Pulmonary artery endothelial cell (primary cell): ENCODE results near the gene GALNTL6. TPM values are rescaled to one million over a fixed set of nuclear protein-coding genes. Genes with fewer than 3 reads are reported as not detected.
"Not testable (repeated sequence)": the region's sequence is repeated elsewhere in the genome, so short reads cannot be mapped to it uniquely, and the experiment has no call there.

Experiments
- DNase-seq: peaks from one replicate; pipeline ENCODE4 v3.0.0-alpha.2; 2011; ENCODE audit warnings: low read depth, low spot score
- total RNA-seq: library from RNA; depleted of rRNA; stranded (reverse); fragments of >200 nt; gene quantifications from 2 replicates; pipeline ENCODE4 v1.2.3, GENCODE V29; 2014

Gene GALNTL6
- total RNA-seq, 1 donor from 2014 or later: not detected

DNA sequence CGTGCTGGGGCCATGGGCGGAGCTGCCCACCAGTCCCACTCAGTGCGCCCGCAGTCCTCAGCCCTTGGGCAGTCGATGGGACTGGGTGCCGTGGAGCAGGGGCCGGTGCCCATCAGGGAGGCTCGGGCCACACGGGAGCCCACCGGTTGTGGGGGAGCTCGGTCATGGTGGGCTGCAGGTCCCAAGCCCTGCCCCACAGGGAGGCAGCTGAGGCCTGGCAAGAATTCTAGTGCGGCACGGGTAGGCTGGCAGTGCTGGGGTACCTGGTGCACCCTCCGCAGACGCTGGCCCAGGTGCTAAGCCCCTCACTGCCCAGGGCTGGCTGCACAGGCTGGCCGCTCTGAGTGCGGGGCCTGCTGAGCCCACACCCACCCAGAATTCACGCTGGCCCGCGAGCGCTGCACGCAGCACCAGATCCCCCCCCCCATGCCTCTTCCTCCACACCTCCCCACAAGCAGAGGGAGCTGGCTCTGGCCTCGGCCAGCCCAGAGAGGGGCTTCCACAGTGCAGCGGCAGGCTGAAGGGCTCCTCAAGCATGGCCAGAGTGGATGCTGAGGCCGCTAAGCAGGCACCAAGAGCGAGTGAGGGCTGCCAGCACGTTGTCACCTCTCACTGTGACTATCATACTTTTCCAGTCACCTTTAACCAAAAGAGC, 564.4 kb downstream of the GALNTL6 start:
- DNase-seq: no peak

DNA sequence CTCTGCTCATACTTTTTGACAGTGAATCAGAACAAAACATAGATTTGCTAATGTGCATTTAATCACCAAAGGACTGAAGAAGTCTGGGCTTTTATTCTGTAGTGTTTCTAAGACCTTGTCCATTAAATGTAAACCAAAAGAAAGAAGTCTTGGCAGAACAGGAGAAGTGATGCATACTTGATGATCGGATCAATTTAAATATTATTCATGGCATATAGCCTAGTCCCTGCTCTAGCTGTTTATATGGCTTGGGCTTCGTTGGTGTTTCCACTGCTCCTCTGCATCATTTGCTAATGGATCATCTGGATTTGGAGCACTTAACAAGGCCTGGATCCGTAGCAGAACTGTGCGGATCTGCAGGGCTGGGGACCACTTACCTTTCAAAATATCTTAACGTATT, 566.6 kb downstream of the GALNTL6 start:
- no peak for DNase-seq

DNA sequence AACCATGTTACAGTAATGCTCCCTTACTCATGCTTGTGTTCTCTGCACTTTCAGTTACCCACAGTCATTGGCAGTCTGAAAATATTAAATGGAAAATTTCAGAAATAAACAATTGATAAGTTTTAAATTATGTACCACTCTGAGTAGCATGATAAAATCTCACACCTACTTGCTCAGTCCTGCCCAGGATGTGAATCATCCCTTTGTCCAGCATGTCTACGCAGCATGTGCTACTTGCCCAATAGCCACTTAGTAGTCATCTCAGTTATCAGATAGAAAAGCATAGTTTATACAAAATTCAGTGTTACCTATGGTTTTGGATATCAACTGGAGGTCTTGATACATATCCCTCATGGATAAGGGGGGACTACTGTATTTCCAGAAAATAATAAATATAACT, 577.1 kb downstream of the GALNTL6 start:
- DNase-seq: no peak

DNA sequence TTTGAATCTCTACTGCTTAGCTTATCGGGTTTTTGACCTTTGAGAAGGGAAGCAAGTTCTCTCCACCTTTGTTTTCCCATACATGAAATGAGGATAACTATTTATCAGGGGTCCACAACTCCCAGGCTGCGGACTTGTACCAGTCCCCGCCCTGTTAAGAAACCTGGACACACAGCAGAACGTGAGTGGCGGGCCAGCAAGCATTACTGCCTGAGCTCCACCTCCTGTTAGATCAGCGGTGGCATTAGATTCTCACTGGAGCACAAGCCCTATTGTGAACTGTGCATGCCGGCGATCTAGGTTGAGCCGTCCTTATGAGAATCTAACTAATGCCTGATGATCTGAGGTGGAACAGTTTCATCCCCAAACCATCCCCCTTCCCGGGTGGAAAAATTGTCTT, 579.5 kb downstream of the GALNTL6 start:
- DNase-seq: no peak

DNA sequence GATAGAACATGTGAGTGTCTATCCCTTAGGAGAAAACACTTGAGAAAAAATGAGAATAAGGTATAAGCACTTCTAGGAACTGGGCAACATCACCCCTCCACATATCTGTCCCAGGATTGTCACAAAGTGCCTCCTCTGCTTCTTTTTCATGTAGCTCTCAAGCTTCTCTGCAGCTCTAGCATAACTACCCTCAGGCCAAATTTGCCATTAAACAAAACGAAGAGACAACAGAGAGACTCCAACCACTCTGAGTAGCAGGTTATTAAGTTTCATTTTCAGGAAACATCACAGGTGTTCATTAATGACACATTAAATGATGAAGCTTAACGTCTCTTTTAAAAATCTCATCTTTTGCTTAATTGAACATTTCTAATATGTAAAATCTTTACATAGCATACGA, 580.0 kb downstream of the GALNTL6 start:
- DNase-seq: no peak

DNA sequence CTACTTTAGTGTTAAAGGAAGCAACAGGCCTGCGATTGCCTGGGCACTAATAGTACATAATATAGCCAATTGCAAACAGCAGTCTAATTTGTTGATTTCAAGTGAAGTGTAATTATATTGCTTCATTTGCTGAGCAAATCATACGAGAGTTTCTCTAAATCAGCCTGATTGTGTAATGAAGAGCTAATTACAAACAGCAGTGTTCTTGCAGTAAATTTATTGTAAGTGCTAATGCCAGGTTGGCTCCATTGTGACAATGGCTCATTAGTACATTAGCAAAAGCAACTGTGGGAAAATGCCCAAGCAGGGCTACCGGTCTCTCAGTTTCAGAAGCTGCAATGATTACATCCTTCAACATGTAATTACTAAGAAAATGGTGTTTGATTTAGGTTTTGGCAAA, 591.5 kb downstream of the GALNTL6 start:
- DNase-seq: no peak

DNA sequence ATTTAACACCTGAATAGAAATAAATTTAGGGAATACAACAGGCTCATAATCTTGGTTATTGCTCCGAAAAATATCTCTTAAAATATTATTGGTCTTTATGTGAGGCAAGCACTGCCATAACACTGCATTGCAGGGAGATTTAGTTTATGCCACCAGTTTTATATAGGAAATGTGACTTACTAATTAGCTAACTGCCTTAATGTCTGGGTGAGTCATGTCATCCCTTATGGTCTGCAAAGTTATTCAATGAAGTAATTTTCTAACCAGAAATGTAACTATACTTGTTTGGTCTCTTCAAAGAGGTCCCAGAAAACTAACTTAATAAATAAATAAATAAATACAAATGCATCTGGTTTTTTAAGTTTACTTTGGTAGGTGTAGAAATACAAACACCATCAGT, 597.2 kb downstream of the GALNTL6 start:
- DNase-seq: no peak

DNA sequence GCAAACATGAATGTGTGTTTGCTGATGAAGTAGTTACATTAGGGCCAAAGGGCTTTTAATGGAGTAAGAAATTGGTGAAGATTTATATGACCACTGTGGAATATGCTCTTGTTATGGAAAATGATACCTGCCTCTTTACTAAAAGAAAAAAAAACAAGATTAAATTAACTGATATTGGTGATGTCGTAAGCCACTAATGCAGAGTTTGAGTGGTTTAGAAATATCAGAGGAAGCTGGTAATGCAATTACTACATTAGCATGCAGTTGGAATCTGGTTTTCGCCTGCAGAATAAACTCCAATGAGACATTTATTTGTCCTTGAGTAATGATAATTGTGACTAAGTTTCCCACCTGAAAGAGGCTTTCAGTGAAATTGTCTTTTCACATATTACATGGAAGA, 597.9 kb downstream of the GALNTL6 start:
- no peak for DNase-seq

DNA sequence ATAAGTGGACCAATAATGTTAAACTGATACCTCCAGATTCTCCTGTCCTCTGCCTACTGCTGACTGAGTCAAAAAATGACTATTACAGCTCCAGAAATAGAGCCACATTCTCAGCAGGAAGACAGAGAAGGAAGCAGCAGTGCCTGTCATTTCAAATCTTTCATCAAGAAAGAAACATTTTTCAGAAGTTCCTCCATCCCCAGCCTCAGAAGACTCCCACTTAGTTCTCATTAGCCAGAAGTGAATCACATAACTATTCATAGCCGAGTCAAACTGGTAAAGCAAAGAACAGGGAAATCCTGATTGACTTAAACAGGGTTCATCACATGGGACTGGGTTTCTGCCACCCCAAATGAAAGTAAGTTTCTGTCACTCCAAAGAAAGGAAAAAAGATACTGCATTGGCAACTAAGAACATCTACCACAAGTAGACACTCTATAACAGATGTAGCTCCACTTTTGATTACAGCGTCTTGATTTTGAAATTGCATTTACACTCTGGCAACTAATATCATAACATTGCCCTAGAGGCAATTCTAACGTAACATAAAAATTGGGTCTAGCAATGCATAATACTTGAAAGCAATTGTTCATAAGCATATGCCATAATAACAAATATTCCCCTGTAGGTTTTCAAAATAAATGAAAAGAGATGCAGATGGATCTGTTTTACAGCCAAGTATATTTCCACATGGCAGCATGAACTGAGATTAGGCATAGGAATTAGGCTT, 599.8 kb downstream of the GALNTL6 start:
- no peak for DNase-seq

DNA sequence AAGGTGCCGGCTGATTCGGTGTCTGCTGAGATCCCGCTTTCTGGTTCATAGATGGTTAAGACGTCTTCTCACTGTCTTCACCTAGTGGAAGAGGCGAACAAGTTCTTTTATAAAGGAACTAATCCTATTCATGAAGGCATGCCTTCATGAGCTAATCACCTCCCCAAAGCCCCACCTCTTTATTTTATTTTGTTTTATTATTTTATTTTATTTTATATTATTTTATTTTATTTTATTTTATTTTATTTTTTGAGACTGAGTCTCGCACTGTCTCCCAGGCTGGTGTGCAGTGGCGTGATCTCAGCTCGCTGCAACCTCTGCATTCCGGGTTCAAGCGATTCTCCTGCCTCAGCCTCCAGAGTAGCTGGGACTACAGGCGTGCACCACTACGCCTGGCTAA, 615.8 kb downstream of the GALNTL6 start:
- DNase-seq: not testable (repeated sequence)

DNA sequence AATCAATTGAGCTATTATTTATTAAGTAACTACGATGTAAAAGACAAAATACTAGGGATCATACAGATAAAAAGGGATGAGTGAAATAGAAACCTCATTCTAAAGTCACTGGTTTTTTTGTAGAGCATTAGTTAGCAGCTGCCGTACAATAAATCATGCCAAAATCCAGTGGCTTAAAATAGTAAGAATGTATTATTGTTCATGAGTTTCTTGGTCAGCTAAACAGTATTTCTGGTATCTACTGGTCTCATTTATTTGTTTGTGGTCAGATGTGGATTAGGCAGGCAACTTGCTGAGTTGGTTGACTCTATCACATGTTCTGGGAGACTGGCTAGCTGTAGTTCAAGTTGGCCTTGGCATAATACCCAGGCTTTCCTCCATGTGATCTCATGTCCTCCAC, 667.3 kb downstream of the GALNTL6 start:
- no peak for DNase-seq

DNA sequence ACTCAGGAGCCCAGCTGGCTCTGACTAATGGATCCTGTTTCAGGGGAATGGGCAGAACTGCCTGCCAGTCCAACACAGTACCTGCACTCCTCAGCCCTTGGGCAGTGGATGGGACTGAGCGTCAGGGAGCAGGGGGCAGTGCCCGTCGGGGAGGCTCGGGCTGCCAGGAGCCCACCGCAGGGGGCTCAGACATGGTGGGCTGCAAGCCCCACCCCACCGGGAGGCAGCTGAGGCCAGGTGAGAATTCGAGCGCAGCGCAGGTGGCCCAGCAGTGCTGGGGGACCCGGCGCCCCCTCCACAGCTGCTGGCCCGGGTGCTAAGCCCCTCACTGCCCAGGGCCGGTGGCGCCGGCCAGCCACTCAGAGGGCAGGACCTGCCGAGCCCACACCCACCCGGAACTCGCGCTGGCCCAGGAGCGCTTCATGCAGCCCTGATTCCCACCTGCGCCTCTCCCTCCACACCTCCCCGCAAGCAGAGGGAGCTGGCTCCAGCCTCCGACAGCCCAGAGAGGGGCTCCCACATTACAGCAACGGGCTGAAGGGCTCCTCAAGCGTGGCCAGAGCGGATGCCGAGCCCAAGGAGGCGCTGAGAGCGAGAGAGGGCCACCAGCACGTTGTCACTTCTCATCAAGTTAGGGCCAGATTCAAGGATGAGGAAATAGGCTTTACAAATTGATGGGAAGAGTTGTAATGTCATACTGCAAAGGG, 668.8 kb downstream of the GALNTL6 start:
- DNase-seq: no peak

DNA sequence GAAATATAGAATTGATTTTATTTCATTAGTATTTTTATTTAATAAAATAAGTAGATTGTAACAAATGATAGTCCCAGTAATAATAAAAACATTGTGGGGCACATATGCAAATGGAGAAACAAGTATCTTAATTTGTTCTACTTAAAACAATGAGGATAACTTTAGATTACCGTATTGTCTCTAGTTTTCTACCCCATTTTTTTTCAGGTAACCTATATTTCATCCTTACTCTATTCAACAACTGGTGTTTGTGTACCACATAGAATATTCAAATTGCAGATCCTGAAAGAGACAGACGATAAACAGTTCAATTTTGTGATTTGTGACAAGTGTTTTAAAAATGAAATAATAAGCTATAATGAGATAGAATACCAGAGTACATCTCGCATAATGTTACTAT, 671.8 kb downstream of the GALNTL6 start:
- no peak for DNase-seq

DNA sequence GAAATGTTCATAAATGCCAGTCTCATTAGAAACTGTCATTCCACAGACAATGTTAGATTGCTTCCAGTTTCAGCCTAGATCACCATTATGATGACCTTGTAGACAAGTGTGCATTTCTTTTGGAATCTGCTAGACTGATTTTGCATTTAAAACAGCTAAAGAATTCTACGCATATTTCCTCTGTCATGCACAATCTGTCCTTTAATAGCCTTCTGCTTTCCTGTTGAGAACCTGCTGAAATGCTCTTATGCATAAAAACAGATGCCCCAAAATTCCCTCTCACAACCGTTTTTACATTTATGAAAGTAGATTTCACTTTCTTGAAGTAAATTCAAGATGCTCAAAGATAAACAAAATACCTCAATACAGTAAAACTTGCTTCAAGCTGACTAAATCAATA, 673.3 kb downstream of the GALNTL6 start:
- no peak for DNase-seq

DNA sequence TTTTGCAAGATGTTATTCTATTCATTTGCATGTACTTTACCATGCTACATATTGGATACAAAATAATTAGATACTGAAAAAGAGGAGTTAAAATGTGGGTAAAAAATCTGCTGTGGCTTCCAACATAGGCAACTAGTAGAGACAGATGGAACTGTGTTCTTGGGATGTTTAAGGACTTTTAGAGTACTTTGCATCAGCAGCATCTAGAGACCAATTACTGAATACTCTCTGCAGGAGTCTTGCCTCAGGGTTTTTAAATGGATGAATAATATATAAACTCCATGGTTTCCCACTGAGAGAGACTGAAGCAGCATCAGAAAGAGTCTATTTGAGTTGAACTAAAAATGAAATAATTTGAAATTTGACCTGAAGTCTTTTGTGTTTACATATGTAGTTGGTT, 676.7 kb downstream of the GALNTL6 start:
- no peak for DNase-seq

DNA sequence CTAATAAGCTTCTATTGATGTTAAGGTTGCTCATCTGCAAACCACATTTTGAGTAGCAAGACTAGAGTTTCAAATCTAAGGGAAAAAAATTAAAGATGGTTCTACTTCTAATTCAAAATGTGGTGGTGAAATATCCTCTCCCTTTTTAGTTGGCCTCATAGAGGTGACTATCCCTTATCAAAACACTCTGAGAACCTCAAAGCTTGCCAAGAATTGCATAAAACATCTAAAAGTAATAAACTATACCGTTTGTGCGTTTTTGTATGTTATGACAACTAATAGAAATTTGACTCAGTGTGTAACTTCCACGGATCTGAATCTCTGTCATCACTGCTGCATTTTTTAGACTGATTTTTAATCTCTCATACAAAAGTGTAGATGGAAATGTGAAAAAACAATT, 682.6 kb downstream of the GALNTL6 start:
- no peak for DNase-seq

DNA sequence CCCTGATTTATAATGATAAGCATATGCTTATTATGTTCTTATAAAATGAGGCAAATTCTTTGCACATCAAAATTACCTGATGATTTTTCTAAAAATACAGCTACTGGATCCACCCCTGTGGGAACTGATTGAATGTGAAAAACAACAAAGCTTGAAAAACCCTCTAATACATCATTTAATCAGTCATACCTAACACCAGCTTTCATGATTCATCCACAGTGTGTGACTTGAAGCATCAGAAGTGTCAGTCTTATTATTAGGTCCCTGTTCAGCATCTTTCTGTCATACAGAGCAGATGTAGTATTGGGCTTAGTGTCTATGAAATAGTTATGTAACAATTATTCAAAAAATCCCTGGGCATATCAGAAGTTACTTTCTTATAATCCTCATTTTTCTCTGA, 684.1 kb downstream of the GALNTL6 start:
- DNase-seq: no peak

DNA sequence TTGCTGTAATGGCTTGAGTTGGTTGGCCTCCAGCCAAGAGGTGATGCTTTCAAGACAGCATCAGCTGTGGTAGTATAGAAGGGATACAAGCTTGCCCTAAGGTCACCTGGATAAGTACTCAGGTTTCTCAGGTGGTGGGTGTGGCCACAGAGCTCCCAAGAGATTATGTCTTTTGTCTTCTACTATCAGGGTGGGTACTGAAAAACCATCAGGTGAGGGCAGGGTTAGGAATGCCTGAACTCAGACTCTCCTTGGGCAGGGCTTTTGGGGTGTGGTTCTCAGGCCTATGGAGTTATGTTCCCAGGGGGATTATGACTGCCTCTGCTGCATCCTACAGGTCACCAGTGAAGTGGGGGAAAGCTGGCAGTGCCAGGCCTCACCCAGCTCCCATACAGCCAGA, 700.8 kb downstream of the GALNTL6 start:
- DNase-seq: no peak

DNA sequence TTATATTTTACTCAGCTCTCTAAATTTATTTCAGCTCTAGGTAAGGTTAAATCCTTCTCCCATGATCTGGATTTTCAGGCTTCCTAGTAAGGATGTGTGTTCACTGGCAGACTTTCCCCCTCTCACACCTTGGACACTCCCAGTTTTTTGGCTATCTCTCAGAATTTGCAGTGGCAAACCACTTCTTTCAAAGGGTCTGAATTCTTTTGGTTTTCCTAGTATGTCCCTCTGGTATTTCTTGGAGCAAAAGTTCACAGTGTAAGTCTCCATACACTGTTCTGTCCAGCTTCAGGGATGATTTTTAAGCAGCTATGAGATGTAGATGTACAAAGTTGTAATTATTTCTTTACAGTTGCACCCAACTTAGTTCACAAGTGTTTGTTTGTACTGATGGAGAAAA, 701.6 kb downstream of the GALNTL6 start:
- DNase-seq: no peak

DNA sequence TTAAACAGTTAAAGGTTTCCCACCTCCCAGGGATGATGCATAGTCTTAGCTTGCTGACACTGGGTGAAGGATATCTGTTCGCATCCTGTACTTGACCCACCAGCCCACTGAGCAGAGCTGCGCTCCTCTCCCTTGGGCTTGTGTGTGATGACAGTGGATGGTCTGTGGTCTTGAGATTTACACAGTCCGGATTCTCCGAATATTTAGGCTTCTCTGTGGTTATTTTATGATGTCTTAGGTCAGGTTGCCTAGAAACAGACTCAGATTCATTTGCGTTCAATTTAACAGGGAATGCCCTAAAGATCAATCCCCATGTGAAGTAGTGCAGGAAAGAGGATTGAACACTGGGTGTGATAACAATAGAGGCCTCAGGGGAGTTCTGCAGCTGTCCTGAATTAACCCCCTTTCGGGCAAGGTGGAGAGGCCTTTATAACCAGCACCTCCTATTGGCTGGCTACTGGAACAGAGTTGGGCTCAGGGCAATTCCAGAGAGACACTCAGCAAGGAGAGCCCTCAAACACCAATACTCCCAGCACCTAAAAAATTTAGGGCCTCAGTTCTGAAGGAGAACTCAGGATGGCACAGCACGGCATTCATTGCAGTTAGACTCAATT, 702.2 kb downstream of the GALNTL6 start:
- DNase-seq: no peak

DNA sequence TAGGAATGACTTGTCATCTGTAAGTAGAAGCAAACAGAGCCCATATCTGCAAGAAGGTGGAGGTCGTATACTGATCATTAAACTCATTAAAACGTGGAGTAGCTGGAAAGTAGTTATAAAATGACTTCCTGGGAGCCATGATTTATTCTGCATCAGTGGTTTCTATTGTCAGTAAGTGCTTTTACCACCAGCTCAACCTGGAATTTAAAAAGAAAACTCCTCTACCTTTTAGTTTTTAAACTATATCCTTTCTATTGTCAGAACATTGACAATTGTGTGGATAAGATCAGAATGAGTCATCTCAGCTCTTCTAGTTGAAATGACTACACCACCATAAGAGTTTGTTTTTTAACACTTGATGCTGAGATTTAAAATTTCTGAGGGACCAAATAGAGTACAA, 704.2 kb downstream of the GALNTL6 start:
- DNase-seq: no peak

DNA sequence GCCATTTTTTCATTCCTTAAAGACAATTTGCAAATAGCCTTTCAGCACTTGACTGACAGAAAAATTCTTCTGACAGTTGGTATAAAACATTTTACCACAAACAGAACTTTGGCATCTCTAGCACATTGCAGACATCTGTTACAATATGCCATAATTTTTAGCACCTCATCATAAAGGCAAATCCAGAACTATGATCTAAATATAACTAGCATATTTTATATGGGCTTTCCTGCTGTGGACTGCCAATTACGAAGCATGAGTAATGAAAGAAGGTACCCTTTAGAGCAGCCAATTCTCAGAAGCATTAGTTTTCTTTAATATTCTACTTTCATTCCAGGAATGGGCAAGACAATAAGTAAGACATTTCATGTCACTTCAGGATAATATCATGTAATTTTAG, 708.0 kb downstream of the GALNTL6 start:
- DNase-seq: no peak
